Tibial nerve (tissue), 4 donors: ENCODE measurements around the gene PKP2.

Experiments
- EP300 ChIP-seq, 2 donors: sonication (generic); formaldehyde crosslinking; IDR thresholded peaks; one replicate each; pipeline ENCODE4 v1.6.1; 2017; ENCODE audit warnings: antibody characterized with exemption in 2 of 2, mild to moderate bottlenecking in 1 of 2
- POLR2A ChIP-seq, 2 donors: fragments of 450-650 bp; IDR thresholded peaks; one replicate each; pipeline ENCODE4 v1.6.1; 2017; ENCODE audit warnings: antibody characterized with exemption in 2 of 2, mild to moderate bottlenecking in 2 of 2, moderate library complexity in 2 of 2
- TF ChIP-seq, protein P1 (sequence below), 5 experiments: fragments of 200-600 bp in 3 of 5; fragments of 450-650 bp in 2 of 5; sonication (generic) in 3 of 5; IDR thresholded peaks; one replicate each; pipeline ENCODE4 v1.5.1; 2016 to 2019; ENCODE audit warnings: antibody characterized with exemption in 5 of 5, mild to moderate bottlenecking in 3 of 5, moderate library complexity in 2 of 5

DNA sequence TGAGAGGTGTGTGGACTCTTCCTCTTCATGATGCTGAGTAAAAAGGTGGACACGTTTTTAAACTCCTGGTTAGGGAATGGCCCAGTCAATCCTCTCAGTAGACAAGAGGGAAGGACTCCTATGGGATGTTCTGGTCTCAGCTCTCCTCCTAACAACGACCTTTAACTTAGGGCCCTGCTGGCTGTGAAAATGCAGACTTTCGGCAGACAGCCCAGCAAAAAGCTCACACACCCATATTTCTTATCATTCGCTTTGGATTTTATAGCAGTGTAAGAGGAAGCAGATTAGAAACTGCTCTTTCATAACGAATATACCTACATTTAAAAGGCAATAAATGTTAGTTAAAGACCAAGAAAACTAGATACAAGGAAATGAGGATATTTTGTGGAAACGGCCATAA is 122.9 kb downstream of the PKP2 start:
- no peak for TF ChIP-seq POLR2A (IDR thresholded peaks at IDR 0.05)
- TF ChIP-seq, protein P1, sequence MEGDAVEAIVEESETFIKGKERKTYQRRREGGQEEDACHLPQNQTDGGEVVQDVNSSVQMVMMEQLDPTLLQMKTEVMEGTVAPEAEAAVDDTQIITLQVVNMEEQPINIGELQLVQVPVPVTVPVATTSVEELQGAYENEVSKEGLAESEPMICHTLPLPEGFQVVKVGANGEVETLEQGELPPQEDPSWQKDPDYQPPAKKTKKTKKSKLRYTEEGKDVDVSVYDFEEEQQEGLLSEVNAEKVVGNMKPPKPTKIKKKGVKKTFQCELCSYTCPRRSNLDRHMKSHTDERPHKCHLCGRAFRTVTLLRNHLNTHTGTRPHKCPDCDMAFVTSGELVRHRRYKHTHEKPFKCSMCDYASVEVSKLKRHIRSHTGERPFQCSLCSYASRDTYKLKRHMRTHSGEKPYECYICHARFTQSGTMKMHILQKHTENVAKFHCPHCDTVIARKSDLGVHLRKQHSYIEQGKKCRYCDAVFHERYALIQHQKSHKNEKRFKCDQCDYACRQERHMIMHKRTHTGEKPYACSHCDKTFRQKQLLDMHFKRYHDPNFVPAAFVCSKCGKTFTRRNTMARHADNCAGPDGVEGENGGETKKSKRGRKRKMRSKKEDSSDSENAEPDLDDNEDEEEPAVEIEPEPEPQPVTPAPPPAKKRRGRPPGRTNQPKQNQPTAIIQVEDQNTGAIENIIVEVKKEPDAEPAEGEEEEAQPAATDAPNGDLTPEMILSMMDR (IDR thresholded peaks at IDR 0.05) = no peak
- no peak for TF ChIP-seq EP300 (IDR thresholded peaks at IDR 0.05)
